ENCODE data around the gene ITSN2. TPM values are rescaled to one million over a fixed set of nuclear protein-coding genes. Genes with fewer than 3 reads are reported as not detected.
"Not testable (repeated sequence)": the region's sequence is repeated elsewhere in the genome, so short reads cannot be mapped to it uniquely, and the experiment has no call there.

Gene ITSN2
- total RNA-seq, 2 experiments from 2014 or later = 72.0 to 77.2 TPM

DNA sequence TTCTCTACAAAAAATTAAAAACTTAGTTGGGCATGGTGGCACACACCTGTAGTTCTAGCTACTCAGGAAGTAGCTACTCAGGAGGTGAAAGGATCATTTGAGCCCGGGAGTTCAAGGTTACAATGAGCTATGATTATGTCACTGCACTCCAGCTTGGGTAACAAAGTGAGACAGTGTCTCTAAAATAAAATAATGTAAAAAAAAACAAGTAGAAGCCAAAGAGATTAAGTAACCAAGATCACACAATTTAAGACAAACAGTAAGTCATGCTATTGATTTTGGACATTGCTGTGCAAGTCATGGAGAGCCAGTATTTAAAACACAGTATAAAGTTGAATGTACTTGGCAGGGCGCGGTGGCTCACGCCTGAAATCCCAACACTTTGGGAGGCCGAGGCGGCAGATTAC, 20.5 kb downstream of the ITSN2 start:
- H3K27ac Mint-ChIP-seq = no peak overlapping the region
- H3K4me3 Mint-ChIP-seq = no peak overlapping the region
- H3K36me3 Mint-ChIP-seq = peaks cover 5% of the 10 kb centered on the region
- CTCF ChIA-PET = no interaction called here
- H3K4me1 Mint-ChIP-seq = peaks cover 11% of the 10 kb centered on the region
- ATAC-seq = no peak
- H3K9me3 Mint-ChIP-seq (ENCODE audit: low read depth) = no peaks in the 10 kb centered on the region
- DNase-seq = no peak
- no peaks in the 10 kb centered on the region for H3K27me3 Mint-ChIP-seq

DNA sequence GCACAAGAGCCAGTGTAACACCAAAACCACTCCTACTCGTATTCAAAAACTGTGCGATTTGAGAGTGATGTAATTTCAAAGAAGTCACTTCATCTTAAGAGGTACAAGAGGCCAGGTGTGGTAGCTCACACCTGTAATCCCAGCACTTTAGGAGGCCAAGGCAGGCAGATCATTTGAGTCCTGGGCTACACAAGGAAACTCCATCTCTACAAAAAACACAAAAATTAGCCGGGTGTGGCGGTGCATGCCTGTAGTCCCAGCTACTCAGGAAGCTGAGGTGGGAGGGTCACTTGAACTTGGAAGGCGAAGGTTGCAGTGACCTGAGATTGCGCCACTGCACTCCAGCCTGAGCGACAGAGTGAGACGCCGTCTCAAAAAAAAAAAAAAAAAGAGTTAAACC, 21.2 kb downstream of the ITSN2 start:
- CTCF ChIA-PET = interaction anchor here (0.6 kb wide), 1 partner anchor 569 kb away, joined by 3 read pairs; no protein-coding TSS in a partner anchor
- H3K9me3 Mint-ChIP-seq (ENCODE audit: low read depth); H3K27me3 Mint-ChIP-seq; H3K4me3 Mint-ChIP-seq; ATAC-seq; H3K36me3 Mint-ChIP-seq; DNase-seq; H3K27ac Mint-ChIP-seq: not testable (repeated sequence)
- H3K4me1 Mint-ChIP-seq = peaks cover 16% of the 10 kb centered on the region

DNA sequence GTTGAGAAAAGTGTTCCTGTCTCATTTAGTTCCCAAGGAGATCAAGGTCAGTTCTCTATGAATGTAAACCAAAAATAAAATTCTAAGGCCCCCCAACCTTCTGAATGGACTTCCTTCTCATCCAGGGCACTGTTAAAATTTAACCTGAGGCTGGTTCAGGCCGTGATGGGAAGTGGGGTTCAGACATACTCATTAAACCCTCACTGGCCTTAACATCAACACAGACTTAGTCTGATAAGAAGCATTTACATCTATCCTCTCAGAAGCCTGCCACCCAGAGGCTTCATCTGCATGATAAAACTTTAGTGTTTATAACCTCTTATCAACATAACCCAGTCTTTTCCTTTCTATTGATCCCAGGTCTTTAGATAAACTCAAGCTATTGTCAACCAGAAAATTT, 22.4 kb downstream of the ITSN2 start:
- Mint-ChIP-seq H3K36me3 (peaks cover 5% of the 10 kb centered on the region), H3K9me3 (ENCODE audit: low read depth) (no peaks in the 10 kb centered on the region), H3K4me3 (no peak overlapping the region), H3K27me3 (no peaks in the 10 kb centered on the region), H3K27ac (no peak overlapping the region), H3K4me1 (peaks cover 12% of the 10 kb centered on the region)
- CTCF ChIA-PET = interaction anchor here (0.7 kb wide), 1 partner anchor 112 kb away, joined by 3 read pairs; no protein-coding TSS in a partner anchor
- ATAC-seq (no peak), DNase-seq (no peak)

DNA sequence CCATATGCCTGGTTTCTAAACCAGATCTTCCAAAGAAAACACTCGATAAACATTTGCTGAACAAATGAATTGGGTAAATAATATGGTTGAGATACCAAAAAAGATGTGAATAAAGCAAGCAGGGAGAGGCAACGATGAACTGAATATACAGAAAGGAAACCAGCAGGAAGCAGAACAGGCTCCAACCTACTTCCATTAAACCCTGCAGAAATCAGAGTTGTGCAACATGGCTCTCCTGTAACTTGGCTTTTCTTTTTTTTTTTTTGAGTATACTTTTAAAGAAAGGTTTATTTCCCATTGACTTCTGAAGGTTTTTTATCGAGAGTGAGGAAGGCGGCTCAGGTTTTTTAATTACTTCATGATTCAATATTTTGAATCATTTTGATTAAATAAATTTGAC, 23.5 kb downstream of the ITSN2 start:
- DNase-seq = no peak
- H3K9me3 Mint-ChIP-seq (ENCODE audit: low read depth) = no peaks in the 10 kb centered on the region
- CTCF ChIA-PET = no interaction called here

DNA sequence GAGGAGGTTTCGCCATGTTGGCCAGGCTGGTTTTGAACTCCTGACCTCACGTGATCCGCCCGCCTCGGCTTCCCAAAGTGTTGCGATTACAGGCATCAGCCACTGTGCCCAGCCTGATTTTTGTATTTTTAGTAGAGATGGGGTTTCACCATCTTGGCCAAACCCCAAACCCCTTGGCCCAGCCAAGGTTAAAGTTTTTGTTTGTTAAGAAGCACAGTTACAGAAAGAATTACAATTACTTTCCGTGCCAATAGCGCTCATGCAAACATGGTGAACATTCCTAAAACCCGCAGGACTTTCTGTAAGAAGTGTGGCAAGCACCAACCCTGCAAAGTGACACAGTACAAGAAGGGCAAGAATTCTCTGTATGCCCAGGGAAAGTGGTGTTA, 26.1 kb downstream of the ITSN2 start:
- Mint-ChIP-seq H3K9me3 (ENCODE audit: low read depth) (no peaks in the 10 kb centered on the region), H3K4me1 (peaks cover 18% of the 10 kb centered on the region), H3K27me3 (no peaks in the 10 kb centered on the region), H3K27ac (no peak overlapping the region), H3K4me3 (no peak overlapping the region), H3K36me3 (peaks cover 8% of the 10 kb centered on the region)
- ATAC-seq (no peak), DNase-seq (no peak)
- CTCF ChIA-PET = interaction anchor here (0.7 kb wide), 1 partner anchor 12 kb away, joined by 3 read pairs; no protein-coding TSS in a partner anchor

More for the DNA sequence above, 23.5 kb downstream of the ITSN2 start:
- H3K4me1 Mint-ChIP-seq = peaks cover 12% of the 10 kb centered on the region
- no peaks in the 10 kb centered on the region for H3K27me3 Mint-ChIP-seq
- H3K4me3 Mint-ChIP-seq = no peak overlapping the region
- peaks cover 5% of the 10 kb centered on the region for H3K36me3 Mint-ChIP-seq
- no peak overlapping the region for H3K27ac Mint-ChIP-seq
- ATAC-seq = no peak

DNA sequence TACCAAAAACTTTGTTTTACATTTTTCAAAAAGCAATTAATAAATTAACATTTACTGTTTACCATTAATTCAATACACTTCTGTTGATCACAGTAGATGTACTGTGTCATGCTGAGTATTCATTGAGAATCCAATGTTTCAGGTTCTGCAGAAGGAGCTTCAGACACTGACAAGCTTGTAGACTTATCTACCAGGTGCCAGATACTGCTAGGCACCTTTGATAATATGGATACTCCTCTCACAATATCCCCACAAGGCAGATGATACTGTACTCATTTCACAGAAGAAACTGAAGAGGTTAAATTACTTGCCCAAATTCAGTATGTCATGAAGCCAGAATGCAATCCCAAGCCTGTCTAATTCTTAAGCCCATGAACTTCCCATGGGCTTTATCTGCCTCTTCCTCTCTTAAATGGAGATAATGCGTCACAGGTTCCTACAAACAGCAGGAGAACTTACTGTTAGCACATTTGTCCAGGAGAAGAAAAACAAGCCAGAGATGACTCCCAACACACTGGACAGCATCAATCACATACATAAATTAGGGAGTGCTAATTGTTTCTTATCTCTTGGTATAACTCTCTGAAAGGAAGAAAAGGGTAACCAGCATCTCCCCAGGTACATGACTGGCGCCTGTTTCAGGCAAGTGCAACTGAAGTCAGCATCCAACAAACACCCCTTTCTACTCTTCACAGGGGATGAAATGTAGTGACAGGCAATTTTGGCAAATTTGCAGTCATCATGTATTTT, 27.4 kb downstream of the ITSN2 start:
- CTCF ChIA-PET = no interaction called here
- no peak for ATAC-seq
- Mint-ChIP-seq H3K4me1 (peaks cover 18% of the 10 kb centered on the region), H3K4me3 (no peak overlapping the region), H3K36me3 (peaks cover 5% of the 10 kb centered on the region), H3K27ac (no peak overlapping the region), H3K27me3 (no peaks in the 10 kb centered on the region), H3K9me3 (ENCODE audit: low read depth) (no peaks in the 10 kb centered on the region)
- no peak for DNase-seq

DNA sequence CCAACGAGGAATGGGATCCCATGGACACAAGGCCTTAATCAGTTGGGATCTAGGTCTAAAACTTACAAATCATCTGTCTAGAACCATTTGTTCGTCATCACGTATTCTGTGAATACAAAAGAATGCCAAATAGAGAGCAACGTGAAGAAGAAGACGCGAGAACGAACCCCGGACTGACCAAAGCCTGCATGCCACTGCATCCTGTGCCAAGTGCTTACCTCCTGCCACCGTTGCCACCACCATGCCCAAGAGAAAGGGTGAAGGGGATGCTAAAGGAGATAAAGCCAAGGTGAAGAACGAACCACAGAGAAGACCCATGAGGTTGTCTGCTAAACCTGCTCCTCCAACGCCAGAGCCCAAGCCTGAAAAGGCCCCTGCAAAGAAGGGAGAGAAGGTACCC, 30.2 kb downstream of the ITSN2 start:
- peaks cover 14% of the 10 kb centered on the region for H3K4me1 Mint-ChIP-seq
- H3K27me3 Mint-ChIP-seq = no peaks in the 10 kb centered on the region
- H3K27ac Mint-ChIP-seq = no peak overlapping the region
- no peak overlapping the region for H3K4me3 Mint-ChIP-seq
- H3K9me3 Mint-ChIP-seq (ENCODE audit: low read depth) = no peaks in the 10 kb centered on the region
- CTCF ChIA-PET = no interaction called here
- DNase-seq (no peak), ATAC-seq (no peak)
- H3K36me3 Mint-ChIP-seq = peaks cover 8% of the 10 kb centered on the region

DNA sequence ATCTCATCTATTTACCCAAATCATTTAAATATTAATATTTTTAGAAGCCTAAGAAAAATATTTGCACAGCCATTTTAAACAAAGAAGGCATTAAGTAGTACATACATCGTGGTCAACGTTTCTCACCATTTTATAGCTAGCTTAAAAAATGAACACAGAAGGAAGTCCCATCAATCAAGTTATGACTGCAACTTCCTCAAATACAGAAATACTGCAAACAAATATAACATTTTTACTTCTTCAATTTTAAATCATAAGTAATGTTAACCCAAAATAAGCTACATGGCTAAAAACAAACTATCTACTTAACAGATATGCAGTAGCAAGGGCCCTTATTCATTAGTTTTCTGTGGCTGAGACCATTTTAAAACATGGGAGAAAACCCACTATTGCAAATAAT, 30.6 kb downstream of the ITSN2 start:
- CTCF ChIA-PET = no interaction called here
- Mint-ChIP-seq H3K36me3 (peaks cover 8% of the 10 kb centered on the region), H3K4me3 (no peak overlapping the region), H3K27me3 (no peaks in the 10 kb centered on the region), H3K9me3 (ENCODE audit: low read depth) (no peaks in the 10 kb centered on the region), H3K27ac (no peak overlapping the region), H3K4me1 (peaks cover 14% of the 10 kb centered on the region)
- DNase-seq (no peak), ATAC-seq (no peak)

DNA sequence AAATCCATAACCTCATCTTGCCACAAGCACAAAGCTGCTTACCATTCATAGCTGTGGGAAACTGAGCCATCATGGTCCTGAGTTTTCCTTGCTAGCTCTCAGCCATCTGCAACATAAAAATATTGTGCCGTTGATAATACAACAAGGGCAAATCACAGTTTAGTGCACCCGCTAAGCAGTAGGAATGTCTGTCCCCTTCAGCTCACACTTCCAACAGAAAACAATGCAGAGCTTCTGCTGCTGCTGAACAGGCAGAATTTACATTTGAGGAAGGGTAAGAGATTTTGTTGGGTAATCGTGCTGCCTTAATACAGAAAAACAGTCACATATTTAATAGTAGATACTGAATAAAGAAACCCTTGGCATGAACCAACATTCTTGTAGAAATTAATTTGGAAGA, 32.3 kb downstream of the ITSN2 start:
- no peaks in the 10 kb centered on the region for H3K27me3 Mint-ChIP-seq
- DNase-seq (no peak), ATAC-seq (no peak)
- peaks cover 6% of the 10 kb centered on the region for H3K4me1 Mint-ChIP-seq
- H3K9me3 Mint-ChIP-seq (ENCODE audit: low read depth) = no peaks in the 10 kb centered on the region
- H3K4me3 Mint-ChIP-seq = no peak overlapping the region
- H3K36me3 Mint-ChIP-seq = peaks cover 11% of the 10 kb centered on the region
- CTCF ChIA-PET = no interaction called here
- H3K27ac Mint-ChIP-seq = no peak overlapping the region

DNA sequence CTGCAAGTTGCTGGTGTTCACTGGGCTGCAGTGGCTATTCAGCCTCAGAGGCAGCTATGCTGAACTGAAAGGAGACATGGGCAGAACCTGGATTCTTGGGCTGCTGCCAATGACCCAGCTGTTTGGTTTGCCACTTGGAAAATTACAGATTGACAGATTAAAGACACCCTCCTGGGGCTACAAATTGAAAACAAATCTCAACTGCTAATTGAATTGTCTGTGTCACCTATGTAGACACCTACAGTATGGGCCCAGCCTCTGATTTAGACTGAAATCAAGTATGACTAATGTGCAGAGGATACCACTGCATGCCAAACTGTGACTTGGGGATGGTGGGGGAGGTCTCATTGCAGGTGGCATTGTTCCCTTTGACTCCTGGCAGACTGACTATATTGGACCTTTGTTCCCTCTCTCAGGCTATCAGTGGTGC, 42.8 kb downstream of the ITSN2 start:
- H3K9me3 Mint-ChIP-seq (ENCODE audit: low read depth) = no peaks in the 10 kb centered on the region
- no peak for DNase-seq
- no peaks in the 10 kb centered on the region for H3K27me3 Mint-ChIP-seq
- no peak overlapping the region for H3K4me3 Mint-ChIP-seq
- H3K4me1 Mint-ChIP-seq = peaks cover 29% of the 10 kb centered on the region
- no peak overlapping the region for H3K27ac Mint-ChIP-seq
- peaks cover 20% of the 10 kb centered on the region for H3K36me3 Mint-ChIP-seq
- CTCF ChIA-PET = no interaction called here
- ATAC-seq = no peak

DNA sequence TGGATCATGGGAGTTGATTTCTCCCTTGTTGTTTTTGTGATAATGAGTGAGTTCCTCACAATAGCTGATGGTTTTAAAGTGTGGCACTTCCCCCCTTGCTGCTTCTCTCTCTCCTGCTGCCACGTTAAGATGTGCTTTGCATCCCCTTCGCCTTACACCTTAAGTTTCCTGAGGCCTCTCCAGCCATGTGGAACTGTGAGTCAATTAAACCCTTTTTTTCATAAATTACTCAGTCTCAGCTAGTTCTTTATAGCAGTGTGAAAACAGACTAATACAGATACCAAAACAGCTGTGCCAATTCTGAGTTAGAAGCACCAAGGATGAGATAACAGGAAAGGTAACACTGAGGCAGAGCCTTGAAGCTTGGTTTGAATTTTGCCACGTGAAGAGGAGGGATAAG, 44.7 kb downstream of the ITSN2 start:
- peaks cover 16% of the 10 kb centered on the region for H3K36me3 Mint-ChIP-seq
- H3K27me3 Mint-ChIP-seq = no peaks in the 10 kb centered on the region
- H3K4me3 Mint-ChIP-seq = no peak overlapping the region
- CTCF ChIA-PET = no interaction called here
- H3K27ac Mint-ChIP-seq = peak overlapping the region; percentile 7
- H3K4me1 Mint-ChIP-seq = peaks cover 29% of the 10 kb centered on the region
- DNase-seq (no peak), ATAC-seq (peak; percentile 48)
- no peaks in the 10 kb centered on the region for H3K9me3 Mint-ChIP-seq (ENCODE audit: low read depth)

DNA sequence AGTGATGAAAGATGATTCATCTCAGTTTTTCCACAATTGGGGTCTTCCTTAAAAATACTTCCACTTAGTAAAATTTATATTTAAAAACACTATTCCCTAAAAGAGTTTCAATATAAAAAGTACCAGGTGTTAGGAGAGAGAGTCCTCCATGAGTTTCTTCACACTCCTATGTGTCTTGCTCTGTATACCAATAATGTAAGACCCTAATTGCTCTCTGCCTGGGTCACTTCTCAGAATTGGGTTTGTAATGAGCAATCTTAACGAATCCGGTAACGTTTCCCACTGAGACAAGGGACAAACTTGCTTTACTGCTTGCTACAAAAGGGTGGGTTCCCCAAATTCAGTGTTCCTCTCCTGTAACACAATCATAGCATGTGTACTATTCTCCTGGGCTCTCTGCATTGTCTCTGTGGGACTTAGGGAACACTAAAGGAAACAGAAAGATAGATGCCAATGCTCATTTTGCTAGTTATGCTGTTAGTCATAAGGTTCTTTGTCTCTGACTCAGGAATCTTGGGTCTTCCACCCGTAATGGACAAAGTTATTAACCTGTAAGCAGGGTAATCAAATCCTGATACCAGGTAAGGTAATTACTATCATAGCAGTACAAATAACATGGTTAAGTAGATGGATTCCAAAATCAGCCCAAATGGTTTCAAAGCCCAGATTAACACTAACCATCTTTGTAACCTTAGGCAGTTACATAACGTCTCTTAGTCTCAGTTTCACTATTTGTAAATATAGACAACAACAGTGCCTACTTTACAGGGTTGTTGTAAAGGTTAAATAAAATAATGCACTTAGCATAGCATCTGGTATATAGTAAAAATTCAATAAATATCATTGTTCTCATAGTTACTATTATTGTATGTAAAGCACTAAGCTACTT, 46.3 kb downstream of the ITSN2 start:
- CTCF ChIA-PET = no interaction called here
- no peak overlapping the region for H3K4me3 Mint-ChIP-seq
- peaks cover 20% of the 10 kb centered on the region for H3K36me3 Mint-ChIP-seq
- H3K27ac Mint-ChIP-seq = no peak overlapping the region
- no peak for DNase-seq
- ATAC-seq = peak; percentile 63
- no peaks in the 10 kb centered on the region for H3K9me3 Mint-ChIP-seq (ENCODE audit: low read depth)
- H3K4me1 Mint-ChIP-seq = peaks cover 29% of the 10 kb centered on the region
- H3K27me3 Mint-ChIP-seq = no peaks in the 10 kb centered on the region

DNA sequence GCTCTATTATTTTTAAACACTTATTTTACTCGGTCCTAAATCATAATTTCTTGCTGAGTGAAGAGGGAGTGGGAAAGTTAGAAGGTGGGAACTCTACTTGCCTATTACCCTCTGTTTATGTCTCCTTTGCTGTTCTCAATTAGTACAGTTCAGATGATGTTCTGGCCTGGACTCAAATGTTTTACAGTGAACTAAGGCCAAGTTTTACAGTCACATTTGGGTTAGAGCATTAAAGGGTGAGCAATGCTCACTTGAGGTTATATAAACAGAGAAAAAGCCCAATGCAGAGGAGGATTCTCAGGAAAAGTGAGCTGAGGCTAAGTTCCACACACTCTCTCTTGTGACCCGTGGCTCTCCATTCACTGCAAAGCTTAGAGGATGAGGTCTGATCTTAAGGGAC, 52.4 kb downstream of the ITSN2 start:
- Mint-ChIP-seq H3K9me3 (ENCODE audit: low read depth) (no peaks in the 10 kb centered on the region), H3K27me3 (no peaks in the 10 kb centered on the region), H3K4me3 (no peak overlapping the region), H3K36me3 (peaks cover 29% of the 10 kb centered on the region), H3K27ac (no peak overlapping the region), H3K4me1 (no peaks in the 10 kb centered on the region)
- CTCF ChIA-PET = no interaction called here
- no peak for DNase-seq
- no peak for ATAC-seq

DNA sequence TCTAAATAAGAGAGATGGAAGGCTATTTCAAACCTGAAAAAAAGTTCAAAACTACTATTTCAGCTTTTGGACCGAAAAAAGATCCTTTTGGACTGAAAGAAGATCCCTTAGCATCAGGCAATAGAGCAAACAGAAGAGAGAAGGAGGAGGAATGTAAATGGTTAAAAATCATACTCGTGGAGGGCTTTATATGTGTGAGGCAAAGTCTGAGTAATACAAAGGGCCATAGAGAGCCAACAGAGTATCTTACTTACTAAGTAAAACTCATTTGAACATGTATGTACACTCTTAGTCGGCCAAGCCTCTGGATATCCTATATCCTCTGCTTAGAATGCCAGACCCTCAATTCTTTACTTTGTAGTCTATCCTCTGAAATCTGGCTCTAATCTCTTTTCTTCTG, 55.7 kb downstream of the ITSN2 start:
- peaks cover 36% of the 10 kb centered on the region for H3K36me3 Mint-ChIP-seq
- ATAC-seq (no peak), DNase-seq (no peak)
- H3K27ac Mint-ChIP-seq = no peak overlapping the region
- H3K9me3 Mint-ChIP-seq (ENCODE audit: low read depth) = no peaks in the 10 kb centered on the region
- no peaks in the 10 kb centered on the region for H3K27me3 Mint-ChIP-seq
- CTCF ChIA-PET = no interaction called here
- H3K4me1 Mint-ChIP-seq = no peaks in the 10 kb centered on the region
- no peak overlapping the region for H3K4me3 Mint-ChIP-seq
